Kidney capillary endothelial cell (primary cell): ENCODE measurements around the gene NECAP2.
A peak's percentile ranks its signal among the peaks of the same experiment; 100 is the strongest.

Experiments used
- DNase-seq: peaks from one replicate; pipeline ENCODE4 v3.0.0-alpha.2; 2018; ENCODE audit warnings: low spot score

NECAP2 gene

DNA sequence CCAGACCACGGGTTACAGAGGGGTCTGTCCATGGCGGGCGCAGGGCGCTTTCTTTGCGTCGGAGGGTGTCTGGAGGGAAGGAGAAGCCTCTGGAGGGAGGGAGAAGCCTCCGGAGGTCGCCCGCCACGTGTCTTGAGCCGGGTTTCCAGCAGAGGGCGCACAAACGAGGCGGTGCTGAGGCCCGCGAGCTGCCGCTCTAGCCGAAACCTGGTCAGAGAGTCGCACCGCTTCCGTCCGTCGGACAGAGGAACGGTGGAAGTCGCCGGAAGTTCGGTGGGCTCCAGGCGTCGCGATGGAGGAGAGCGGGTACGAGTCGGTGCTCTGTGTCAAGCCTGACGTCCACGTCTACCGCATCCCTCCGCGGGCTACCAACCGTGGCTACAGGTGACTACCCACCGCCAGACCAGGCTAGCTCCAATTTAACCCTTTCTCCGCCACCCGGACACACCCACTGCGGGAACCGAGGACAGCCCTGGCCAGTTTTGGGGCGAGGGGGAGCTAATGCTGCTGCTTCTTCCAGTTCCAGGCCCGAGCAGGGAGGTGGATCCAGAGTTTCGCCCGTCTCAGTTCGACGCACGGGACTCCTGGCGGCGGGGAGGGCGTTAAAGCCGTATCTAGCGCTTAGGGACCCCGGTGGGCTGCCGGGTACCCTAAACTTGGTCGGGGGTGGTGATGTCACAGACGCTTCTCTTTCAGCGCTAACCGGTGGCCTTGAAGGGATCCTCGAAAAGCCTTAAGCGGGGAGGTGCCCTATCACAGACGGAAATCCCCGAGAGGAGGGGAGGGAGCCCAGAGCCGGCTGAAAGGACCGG lies at the start of gene NECAP2:
Gene NECAP2 (plus strand): TSS at position 255 of the 812 bp plus-strand sequence. CDS start 38 bp downstream, at position 293.
- DNase-seq: peak; percentile 93

- no peak for DNase-seq
Measured at GRCh38 chr1:16391411-16391810, 49.1 kb upstream of the NECAP2 start.

DNA sequence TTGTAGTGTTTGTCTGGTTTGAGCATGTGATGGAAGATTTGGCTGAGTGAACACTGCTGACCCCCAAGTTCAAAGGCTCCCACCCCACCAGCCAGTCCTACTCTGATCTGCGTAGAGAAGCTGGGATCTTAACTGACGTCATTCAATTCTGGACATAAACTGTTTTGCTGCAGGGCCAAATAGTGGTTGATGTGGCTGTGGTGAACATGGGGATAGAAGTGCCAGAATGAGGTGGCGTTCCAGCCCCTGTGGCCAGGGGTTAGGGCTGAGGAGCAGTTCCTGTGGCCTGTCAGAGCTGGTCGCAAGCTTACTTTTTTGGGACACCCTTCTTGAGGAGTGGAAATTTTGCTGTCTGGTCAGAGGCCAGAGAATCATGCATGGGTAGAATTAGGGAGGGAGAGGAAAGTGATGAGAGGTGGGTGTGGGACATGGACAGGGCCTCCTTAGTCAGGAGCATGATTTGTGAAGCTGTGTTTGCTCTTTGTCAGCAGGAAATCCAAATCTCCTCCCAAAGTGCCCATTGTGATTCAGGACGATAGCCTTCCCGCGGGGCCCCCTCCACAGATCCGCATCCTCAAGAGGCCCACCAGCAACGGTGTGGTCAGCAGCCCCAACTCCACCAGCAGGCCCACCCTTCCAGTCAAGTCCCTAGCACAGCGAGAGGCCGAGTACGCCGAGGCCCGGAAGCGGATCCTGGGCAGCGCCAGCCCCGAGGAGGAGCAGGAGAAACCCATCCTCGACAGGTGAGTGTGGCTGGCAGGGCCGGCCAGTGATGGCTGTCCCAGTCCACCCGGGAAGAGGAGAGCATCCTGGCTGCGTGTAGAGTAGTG lies 47.6 kb upstream of the NECAP2 start:
- DNase-seq: no peak

DNA sequence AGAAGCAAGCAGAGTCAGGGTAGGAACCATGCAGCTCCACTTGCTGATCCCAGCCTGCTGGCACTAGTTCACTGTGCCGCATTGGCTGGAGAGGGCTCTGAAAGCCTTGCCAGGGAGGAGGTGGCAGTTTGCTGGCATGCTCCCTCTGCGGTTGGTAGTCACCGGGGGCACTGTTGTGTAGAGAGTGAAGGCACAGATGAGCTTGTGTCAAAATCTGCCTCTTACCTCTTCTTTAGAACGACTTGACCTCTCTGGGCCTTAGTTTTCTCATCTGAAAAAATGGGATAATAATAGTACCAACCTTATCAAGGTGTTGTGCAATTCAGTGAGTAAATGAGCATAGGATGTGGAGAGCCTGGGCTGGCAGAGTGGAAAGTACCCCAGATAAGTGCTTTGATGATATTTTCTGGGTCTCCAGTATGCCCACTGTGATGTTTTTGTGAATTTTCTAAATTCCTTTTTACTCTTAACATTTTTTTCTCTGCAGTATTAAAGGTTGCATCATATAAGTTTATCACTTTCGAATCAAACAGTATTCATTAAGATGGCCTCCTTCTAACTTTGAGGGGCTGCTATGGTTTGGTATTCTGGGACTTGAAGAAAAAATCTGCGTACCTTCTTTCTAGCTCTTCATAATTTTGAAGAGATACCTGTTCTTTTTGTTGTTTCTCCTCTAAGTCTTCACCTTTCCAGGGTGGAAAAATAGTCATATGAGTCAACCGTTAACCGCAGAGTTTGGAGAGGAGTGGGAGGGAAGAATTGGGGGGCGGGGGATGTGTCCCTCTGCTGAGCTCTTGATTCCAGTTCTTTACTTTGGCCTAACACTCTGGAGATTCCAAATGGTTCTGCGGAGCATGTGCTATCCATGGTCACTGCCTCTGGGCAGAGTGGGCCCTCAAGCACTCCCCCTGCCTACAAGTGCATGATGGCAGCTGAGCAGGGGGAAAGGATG lies 46.7 kb upstream of the NECAP2 start:
- DNase-seq: no peak

DNA sequence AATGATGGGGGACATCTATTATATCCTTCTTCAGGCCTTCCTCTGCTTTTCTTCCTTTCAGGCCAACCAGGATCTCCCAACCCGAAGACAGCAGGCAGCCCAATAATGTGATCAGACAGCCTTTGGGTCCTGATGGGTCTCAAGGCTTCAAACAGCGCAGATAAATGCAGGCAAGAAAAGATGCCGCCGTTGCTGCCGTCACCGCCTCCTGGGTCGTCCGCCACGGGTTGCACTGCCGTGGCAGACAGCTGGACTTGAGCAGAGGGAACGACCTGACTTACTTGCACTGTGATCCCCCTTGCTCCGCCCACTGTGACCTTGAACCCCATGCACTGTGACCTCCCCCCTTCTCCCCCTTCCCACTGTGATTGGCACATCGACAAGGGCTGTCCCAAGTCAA lies 45.5 kb upstream of the NECAP2 start:
- DNase-seq: no peak

- no peak for DNase-seq
Measured at GRCh38 chr1:16396591-16396990, 43.9 kb upstream of the NECAP2 start.

- DNase-seq: no peak
Measured at GRCh38 chr1:16397120-16397519, 43.4 kb upstream of the NECAP2 start.

DNA sequence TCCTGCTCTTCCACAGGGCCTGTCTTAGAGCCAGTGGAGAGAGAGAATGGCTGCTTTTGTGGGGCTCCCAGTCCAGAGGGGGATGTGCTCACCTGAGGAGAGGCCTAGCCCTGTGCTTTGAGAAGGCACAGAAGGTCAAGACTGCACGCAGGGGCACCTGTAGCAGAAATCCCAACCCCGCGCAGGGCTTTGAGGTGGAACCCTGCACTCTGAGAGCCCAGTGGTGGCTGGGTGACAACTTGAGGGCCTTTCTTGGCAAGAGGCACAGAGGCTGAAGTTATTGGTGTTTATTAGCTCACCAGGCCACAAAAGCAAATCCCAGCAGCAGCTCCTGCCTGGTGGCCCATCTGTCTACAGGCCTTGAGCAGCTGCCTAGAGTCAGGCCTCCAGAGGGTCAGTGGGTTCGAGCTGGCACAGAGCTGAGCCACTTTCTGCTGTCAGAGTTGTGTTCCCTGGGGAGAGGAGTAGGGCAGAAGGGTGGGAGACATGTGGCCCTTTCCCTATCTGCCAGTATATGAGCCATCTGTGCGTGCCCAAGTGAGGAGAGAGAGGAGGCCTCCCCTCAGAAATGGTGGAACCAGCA lies 42.1 kb upstream of the NECAP2 start:
- no peak for DNase-seq

DNA sequence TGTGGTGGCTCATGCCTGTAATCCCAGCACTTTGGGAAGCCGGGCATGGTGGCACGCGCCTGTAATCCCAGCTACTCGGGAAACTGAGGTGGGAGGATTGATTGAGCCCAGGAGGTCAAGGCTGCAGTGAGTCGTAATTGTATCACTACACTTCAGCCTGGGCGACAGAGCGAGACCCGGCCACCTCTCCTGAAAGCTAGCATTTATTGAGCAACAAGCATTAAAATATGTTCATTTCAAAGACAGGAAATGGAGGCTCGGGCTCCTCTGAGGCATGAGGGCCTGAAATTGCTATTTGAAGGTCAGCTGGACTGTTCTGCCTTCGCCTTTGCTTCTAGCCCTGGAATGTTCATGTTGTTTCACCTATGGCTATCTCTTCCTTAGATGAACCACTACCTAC lies 37.8 kb upstream of the NECAP2 start:
- no peak for DNase-seq

DNA sequence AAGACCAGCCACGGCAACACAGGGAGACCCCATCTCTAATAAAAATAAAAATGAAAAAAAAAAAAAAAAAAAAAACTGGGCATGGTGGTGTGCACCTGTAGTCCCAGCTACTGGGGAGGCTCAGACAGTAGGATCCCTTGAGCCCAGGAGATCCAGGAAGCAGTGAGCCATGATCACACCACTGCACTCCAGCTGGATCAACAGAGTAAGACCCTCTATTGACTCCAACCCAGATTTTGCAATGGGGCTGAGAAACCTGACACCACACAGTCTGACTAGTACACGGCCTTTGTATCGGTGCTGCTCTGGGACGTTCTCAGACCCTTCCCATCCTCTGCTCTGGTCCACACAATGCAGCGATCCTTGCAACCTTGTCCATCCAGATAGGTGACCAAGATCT lies 35.1 kb upstream of the NECAP2 start:
- DNase-seq: no peak

DNA sequence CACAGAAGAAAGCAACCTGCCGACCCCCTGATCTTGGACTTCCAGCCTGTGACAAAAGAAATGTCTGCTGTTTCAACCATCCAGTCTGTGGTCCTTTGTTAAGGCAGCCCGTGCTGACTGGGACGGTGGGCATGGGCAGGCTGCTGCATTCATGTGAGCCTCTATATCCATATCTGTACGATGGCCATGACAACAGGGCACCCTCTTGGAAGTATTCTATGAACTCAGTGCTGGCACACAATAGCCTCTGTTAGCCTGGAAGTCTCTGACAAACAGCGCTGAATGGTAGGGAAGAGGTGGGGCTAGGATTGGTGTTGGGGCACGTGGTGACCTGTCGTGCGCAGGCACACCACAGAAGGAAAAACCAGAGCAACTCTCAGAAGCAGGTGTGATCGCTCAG lies 33.7 kb upstream of the NECAP2 start:
- no peak for DNase-seq

- no peak for DNase-seq
Measured at GRCh38 chr1:16409536-16410152, 30.9 kb upstream of the NECAP2 start.

DNA sequence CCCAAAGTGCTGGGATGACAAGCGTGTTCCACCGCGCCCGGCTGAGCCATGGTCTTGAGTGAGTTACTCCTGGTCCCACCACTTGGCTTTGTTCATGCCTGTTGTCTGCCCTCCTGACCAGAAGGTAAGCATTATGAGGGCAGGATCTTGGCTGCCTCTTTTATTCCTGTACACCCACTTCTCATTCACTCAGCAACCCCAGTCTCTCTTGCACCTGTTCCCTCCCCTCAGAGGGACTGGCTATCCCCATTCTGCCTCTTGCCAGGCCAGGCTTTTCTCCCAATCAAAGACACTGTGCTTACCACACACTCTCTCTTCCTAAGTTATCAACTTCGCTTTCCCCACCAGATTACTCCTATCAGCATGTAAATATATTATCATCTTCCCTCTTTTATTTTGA lies 29.7 kb upstream of the NECAP2 start:
- DNase-seq: no peak

- no peak for DNase-seq
Measured at GRCh38 chr1:16413191-16413590, 27.3 kb upstream of the NECAP2 start.

- DNase-seq: no peak
Measured at GRCh38 chr1:16418823-16419425, 21.6 kb upstream of the NECAP2 start.

DNA sequence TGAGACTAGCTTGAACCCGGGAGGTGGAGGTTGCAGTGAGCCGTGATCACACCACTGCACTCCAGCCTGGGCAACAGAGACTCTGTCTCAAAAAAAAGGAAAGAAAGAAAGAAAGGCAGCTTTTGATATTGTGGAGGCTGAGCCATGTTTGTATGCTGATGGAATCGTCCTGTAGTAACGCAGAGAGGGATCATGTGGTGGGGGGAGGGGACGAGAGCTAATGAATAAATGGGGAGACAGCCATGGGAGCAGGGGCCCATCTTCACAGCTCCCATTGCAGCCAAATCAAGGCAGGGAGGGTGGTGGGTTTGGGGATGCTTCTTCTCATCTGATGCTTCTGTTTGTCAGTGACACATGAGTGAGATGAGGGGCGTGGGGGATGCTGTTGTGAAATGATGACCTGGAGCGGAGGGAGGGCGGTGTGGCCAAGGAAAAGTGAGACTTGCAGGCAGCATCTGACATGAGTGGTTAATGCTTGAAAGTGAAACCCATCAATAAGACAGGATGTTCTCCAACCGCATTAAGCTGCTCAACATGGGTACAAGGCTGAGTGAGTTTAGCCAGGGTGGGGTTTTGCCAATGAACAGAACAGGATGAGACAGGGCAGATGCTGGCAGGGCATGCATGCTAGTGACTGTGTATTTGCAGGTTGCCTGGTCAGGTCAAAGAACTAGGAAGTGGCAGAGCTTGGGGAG lies 20.0 kb upstream of the NECAP2 start:
- DNase-seq: no peak

- no peak for DNase-seq
Measured at GRCh38 chr1:16421201-16421600, 19.3 kb upstream of the NECAP2 start.

DNA sequence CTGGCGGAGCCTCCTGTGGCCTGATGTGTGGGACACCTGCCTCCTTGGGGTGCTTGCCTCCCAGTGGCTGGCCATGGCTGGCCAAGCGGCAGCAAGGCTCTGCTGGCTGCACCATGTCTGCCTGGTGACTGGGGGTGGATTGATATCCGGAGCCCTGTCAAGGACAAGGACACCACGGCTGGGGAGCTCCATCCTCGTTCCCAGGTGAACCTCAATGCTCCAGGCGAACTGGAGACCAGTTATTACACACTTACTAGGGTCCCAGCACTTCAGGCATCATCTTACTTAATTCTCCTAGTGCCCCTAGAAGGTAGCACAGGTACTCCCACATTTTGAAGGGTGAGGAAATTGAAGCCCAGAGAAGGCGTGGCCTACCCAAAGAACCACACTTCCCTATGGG lies 18.5 kb upstream of the NECAP2 start:
- no peak for DNase-seq

DNA sequence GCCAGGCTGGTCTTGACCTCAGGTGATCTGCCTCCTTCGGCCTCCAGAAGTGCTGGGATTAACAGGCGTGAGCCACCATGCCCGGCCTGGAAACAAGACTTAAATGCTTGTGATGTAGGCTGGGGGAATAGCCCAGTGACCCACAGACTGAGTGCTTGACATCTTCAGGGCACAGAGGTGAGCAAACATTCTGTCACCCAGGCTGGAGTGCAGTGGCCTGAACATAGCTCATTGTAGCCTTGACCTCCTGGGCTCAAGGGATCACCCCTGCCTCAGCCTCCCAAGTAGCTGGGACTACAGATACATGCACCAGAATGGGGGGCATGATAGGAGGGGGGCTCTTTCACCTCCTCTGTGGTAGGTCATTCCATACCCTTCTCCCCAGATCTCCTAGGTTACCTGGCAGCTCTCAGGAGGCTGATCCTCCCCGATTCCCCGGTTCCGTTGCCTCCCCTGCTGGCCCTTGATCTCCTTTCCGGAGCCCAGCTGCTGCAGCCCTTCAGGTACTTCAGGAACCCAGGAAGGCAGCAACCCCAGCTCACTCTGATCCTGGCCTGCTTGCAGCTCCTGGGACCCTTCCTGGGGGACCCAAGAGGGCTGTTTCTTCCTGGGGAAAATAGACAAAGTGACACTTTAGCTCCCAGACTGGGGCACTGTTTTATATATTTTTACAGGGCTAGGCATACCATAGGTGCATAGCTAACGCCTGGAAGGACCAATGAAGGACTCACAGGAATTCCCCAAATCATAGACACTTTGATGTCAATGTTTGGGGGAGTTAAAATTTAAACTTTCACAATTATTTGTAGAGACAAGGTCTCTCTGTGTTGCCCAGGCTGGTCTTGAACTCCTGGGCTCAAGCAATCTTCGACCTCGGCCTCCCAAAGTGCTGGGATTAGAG lies 15.1 kb upstream of the NECAP2 start:
- no peak for DNase-seq
